NCI-H748 treated with DMSO at 0.1 percent for 48 hours (cell line): ENCODE results near the gene GRK1.

ENCODE experiments used
- DNase-seq: peaks from one replicate; lab custom pipeline; 2025; lab: John Stamatoyannopoulos, UW

GRK1 gene

GRCh38 chr13:113775451-113776145 is 108.6 kb downstream of the GRK1 start:
- DNase-seq = no peak

- DNase-seq = peak; percentile 84
Observed at GRCh38 chr13:113776231-113777125, 109.5 kb downstream of the GRK1 start.

GRCh38 chr13:113777311-113778260 is 110.6 kb downstream of the GRK1 start:
- DNase-seq = no peak

- DNase-seq = no peak
Observed at GRCh38 chr13:113781571-113781970, 114.6 kb downstream of the GRK1 start.

GRCh38 chr13:113782472-113782871 is 115.5 kb downstream of the GRK1 start:
- no peak for DNase-seq

- DNase-seq = no peak
Observed at GRCh38 chr13:113783200-113783881, 116.3 kb downstream of the GRK1 start.

GRCh38 chr13:113783966-113784644 is 117.1 kb downstream of the GRK1 start:
- no peak for DNase-seq

GRCh38 chr13:113784645-113785024 is 117.6 kb downstream of the GRK1 start:
- DNase-seq = no peak

- no peak for DNase-seq
Observed at GRCh38 chr13:113785051-113786010, 118.3 kb downstream of the GRK1 start.

GRCh38 chr13:113786262-113786841 is 119.3 kb downstream of the GRK1 start:
- no peak for DNase-seq
